ENCODE data around the gene ITIH4.

The ITIH4 gene

GRCh38 chr3:52830535-52831258 is at the start of gene ITIH4:
TSS of gene ITIH4 (minus strand) at chr3:52830672. CDS start at chr3:52830642, 30 bp downstream.
- no peak for DNase-seq (ENCODE audit: low spot score)

- DNase-seq (ENCODE audit: low spot score): no peak
These were observed 49.6 kb upstream of the ITIH4 start for GRCh38 chr3:52880047-52880446.

GRCh38 chr3:52879581-52879980 is 49.1 kb upstream of the ITIH4 start:
- no peak for DNase-seq (ENCODE audit: low spot score)

GRCh38 chr3:52879090-52879489 is 48.6 kb upstream of the ITIH4 start:
- no peak for DNase-seq (ENCODE audit: low spot score)

GRCh38 chr3:52877085-52877484 is 46.6 kb upstream of the ITIH4 start:
- DNase-seq (ENCODE audit: low spot score): no peak

DNA sequence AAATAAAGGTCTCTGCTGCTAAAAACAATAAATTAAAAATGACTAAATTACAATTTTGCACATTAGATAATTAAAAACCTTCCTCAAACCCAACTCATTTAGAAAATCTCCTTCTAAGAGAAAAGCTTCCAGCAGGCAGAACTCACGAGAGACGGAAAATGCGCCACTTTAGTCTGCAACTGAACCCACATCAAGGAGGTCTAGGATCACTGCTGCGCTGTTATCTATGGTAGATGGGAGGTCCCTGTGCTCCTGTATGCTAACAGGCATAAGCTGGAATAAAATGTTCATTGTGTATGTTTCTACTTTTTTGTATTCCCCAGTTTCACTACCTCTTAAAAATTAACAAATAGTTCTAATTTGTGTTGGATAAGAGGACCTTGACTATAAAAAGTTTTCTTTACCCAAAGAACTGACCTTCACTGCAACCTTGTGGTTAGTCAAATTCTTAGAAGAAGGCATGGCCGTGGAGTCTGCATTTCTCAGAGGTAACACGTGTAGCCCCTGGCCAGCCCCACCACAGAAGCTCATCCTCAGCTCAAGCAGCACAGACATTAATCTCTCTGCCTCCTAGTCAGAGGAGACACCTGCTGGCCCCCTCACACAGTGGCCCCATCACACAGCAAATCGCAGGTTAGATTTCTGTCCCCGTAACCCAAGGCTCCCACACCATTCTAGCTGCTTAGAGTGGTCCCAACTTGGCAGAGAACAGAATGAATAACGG is 44.6 kb upstream of the ITIH4 start:
- DNase-seq (ENCODE audit: low spot score): no peak

DNA sequence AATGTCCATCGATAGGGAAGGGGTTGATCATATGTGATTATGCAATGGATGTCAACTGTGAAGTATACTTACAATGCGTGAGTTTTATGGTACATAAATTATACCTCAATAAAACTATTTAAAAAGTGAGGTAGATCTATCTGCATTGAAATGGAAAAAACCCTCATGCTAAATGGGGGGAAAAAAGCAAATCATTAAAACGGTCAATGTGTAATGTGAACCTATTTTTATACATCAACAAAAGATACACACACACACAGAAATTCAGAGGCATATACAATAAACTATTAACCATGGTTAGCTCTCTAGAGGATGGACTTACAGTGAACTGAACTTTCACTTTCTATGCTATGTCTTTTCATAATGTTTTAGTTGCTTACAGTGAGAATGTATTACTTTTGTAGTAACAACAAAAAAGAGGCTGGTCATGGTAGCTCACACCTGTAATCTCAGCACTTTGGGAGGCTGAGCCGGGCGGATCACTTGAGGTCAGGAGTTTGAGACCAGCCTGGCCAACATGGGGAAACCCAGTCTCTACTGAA is 43.8 kb upstream of the ITIH4 start:
- no peak for DNase-seq (ENCODE audit: low spot score)

DNA sequence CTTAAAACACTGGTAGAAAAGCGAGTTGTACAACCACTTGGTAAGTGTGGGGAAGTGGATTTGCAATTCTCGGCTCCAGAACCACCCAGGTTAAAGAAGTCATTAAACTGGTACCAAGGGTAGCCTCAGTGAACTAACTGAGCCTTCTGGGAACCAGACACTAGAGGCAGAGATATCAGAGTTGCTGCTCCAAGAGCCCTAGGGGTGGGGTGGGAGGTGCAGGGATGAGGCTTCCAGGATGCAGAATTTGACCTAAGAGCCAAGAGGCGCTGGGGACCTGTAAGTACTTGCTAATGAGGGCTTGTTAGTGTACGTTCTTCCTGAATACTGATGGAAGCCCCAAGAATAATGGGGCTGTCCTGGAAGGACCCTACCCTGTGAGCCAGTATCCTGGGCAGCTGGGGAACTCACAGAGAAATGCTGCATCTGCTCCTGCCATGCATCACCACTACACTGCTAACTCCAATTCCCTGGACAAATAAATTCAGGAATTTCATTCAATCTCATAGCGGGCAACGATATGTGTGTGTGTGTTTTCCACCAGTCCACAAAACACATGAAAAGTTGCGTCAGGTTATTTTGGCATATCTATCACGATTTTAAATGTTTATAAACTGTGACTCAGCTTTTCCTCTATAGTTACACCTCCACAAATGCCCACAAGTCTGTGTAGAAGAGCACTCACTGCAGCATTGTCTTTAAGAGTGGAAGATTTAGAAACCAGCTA is 43.1 kb upstream of the ITIH4 start:
- DNase-seq (ENCODE audit: low spot score): no peak

DNA sequence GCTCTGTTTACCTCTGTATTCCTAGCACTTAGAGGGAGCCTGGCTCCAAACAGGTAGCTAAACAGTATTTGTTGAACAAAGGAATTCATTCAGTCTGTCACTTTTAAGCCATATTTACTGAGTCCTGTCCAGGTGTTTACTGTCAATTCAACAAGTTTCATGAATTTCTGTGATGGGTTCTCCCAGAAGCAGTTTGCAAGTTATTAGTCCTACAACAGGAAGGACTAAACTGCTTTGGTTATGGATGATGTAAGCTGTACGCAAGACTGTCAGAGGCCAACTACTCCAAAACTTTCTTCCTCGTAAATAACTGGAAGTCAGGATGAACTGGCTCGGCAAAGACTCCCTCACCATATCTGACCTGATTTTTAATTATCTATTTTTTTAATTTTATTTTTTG is 41.8 kb upstream of the ITIH4 start:
- DNase-seq (ENCODE audit: low spot score): no peak

DNA sequence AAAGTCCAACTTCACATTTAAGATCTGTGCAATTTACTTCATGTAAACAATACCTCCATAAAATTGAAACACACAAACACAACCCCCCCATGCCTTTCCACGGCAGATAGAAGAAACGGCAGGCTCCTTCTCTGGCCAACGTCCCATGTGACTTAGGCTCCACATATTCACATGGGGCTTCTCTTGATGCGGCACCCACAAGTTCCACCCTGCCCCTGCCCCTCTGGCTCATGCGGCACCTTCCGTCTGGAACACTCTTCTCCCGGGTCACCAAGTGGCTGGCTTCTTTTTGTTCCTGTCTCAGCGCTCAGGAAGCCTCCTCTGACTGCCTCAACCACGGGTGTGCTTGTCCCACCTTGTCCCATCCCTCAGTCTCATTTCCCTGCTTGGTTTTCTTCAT is 41.3 kb upstream of the ITIH4 start:
- DNase-seq (ENCODE audit: low spot score): no peak

- DNase-seq (ENCODE audit: low spot score): no peak
These were observed 40.0 kb upstream of the ITIH4 start for GRCh38 chr3:52870471-52870870.

- no peak for DNase-seq (ENCODE audit: low spot score)
These were observed 36.0 kb upstream of the ITIH4 start for GRCh38 chr3:52866427-52866826.

- no peak for DNase-seq (ENCODE audit: low spot score)
These were observed 35.5 kb upstream of the ITIH4 start for GRCh38 chr3:52865994-52866393.

GRCh38 chr3:52860424-52860768 is 29.9 kb upstream of the ITIH4 start:
- DNase-seq (ENCODE audit: low spot score): no peak

GRCh38 chr3:52859686-52860423 is 29.4 kb upstream of the ITIH4 start:
- DNase-seq (ENCODE audit: low spot score): no peak

DNA sequence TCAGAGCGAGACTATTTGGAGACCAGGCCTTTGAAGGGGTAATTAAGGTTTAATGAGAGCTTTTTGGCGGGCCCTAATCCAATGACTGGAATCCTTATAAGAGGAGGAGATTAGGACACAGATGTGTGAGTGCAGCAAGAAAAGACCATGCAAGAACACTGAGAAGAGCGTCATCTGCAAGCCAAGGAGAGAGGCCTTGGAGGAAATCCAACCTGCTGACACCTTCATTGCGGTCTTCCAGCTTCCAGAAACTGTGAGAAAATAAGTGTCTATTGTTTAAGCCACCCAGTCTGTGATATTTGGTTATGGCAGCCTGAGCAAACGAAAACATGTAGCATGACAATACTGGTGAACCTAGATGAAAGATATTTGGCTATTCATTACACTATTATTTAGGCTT is 27.4 kb upstream of the ITIH4 start:
- no peak for DNase-seq (ENCODE audit: low spot score)

- no peak for DNase-seq (ENCODE audit: low spot score)
These were observed 26.7 kb upstream of the ITIH4 start for GRCh38 chr3:52857133-52857532.

DNA sequence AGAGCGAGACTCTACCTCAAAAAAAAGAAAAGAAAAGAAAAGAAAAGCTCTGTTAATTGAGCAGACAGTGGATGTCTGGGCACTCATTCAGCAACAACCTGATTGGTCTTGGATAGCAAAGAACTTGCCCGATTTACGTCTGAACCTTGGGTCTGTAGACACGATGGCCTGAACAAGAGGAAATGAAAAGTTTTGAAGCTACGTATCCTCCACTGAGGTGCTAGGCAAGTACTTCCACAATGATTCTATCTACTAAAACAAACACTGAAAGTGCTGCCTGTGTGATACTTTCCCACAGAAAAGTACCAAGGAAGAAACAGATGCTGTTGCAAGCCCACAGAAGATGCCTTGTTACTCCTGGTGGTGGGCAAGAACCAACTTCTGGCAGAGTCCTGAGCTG is 26.2 kb upstream of the ITIH4 start:
- DNase-seq (ENCODE audit: low spot score): no peak

GRCh38 chr3:52854013-52854412 is 23.5 kb upstream of the ITIH4 start:
- DNase-seq (ENCODE audit: low spot score): no peak

DNA sequence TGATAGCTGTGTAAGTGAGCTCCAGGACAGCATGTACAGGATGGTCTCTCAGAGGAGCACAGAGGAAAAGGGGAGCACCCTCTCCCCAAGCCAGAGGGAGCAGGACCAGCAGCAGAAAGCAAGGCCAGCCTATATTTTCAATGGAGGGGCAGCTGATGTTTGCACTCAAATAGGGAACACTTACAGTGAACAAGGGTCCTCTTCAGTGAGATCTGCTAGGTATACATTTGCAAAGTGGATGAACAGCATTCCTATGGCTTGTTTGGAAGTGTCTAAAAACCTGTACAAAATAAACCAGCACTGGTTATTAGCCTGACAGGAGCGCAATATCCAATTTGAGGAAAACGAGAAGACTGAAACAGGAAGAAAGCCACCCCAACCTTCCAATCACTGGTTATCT is 21.9 kb upstream of the ITIH4 start:
- DNase-seq (ENCODE audit: low spot score): no peak

GRCh38 chr3:52851348-52851747 is 20.9 kb upstream of the ITIH4 start:
- peak; percentile 49 for DNase-seq (ENCODE audit: low spot score)

- no peak for DNase-seq (ENCODE audit: low spot score)
These were observed 19.2 kb upstream of the ITIH4 start for GRCh38 chr3:52849656-52850055.
